Mesodermal cell (in vitro differentiated cells): Measurements from ENCODE around the gene GAA.

ENCODE experiments used
- H3K27ac ChIP-seq: 2 replicates; pipeline ENCODE4 v1.7.0; 2013; ENCODE audit warnings: mild to moderate bottlenecking, low read depth, low read length, moderate library complexity; ENCODE audit not compliant: severe bottlenecking
- H3K36me3 ChIP-seq: 2 replicates; pipeline ENCODE4 v1.7.1; 2013; ENCODE audit warnings: mild to moderate bottlenecking, low read length, moderate library complexity; ENCODE audit not compliant: control insufficient read depth, insufficient read depth
- H3K4me1 ChIP-seq: one replicate; pipeline ENCODE4 v1.7.1; 2013; ENCODE audit warnings: mild to moderate bottlenecking, low read length; ENCODE audit not compliant: insufficient read depth, control insufficient read depth, poor library complexity, severe bottlenecking
- H3K4me3 ChIP-seq: 2 replicates; pipeline ENCODE4 v1.7.0; 2013; ENCODE audit warnings: low read length, control low read depth, mild to moderate bottlenecking; ENCODE audit not compliant: insufficient read depth, poor library complexity, severe bottlenecking; ENCODE audit errors: extremely low read depth
- H3K9me3 ChIP-seq: 2 replicates; pipeline ENCODE4 v1.7.1; 2013; ENCODE audit warnings: mild to moderate bottlenecking, low read length, moderate library complexity; ENCODE audit not compliant: control insufficient read depth
- WGBS, 2 experiments: methylation state at CpG; one replicate each; pipeline ENCODE4 v1.1.5; 2013; ENCODE audit warnings: missing lambda C conversion rate in 2 of 2; ENCODE audit not compliant: insufficient coverage in 2 of 2; 5-methylcytosine and 5-hydroxymethylcytosine counted together

GAA gene

DNA sequence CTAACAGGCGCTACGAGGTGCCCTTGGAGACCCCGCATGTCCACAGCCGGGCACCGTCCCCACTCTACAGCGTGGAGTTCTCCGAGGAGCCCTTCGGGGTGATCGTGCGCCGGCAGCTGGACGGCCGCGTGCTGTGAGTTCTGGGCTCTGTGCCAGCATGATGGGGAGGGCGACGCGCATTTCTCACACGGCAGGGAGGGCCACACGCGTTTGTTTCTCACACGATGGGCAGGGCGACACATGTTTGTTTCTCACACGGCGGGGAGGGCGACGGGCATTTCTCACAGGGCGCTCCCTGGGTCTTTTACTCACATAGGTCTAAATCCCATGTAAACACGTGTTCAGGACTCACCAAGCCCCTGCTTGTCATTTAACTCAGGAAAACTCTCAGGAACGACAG lies 4.4 kb downstream of the GAA start:
- H3K9me3 ChIP-seq = no peaks in the 10 kb centered on the region
- no peak overlapping the region for H3K27ac ChIP-seq
- H3K4me3 ChIP-seq = no peak overlapping the region
- WGBS, 2 experiments = 91 to 92% methylated on average over 29 of the region's 29 CpGs
- H3K36me3 ChIP-seq = no peaks in the 10 kb centered on the region
- H3K4me1 ChIP-seq = peaks cover 14% of the 10 kb centered on the region

DNA sequence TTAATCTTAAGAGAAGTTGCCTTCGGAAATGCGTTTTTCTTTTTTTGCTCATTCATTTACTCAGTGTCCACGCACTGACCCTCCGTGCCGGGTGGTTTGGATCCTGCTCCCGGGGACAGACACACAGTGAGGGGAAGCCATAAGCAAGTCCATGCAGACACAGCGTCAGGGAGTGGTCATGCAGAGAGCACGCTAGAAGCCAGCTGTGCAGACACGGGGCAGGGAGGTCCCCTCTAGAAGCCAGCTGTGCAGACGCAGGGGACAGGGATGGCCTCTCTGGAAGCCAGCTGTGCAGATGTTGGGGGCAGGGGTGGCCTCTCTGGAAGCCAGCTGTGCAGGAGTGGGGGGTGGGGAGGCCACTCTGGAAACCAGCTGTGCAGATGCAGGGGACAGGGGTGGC lies 4.8 kb downstream of the GAA start:
- Histone ChIP-seq H3K4me1 (peaks cover 14% of the 10 kb centered on the region), H3K4me3 (no peak overlapping the region), H3K36me3 (no peaks in the 10 kb centered on the region), H3K9me3 (no peaks in the 10 kb centered on the region), H3K27ac (no peak overlapping the region)
- 86 to 87% methylated on average over 9 to 10 of the region's 10 CpGs for WGBS, 2 experiments

DNA sequence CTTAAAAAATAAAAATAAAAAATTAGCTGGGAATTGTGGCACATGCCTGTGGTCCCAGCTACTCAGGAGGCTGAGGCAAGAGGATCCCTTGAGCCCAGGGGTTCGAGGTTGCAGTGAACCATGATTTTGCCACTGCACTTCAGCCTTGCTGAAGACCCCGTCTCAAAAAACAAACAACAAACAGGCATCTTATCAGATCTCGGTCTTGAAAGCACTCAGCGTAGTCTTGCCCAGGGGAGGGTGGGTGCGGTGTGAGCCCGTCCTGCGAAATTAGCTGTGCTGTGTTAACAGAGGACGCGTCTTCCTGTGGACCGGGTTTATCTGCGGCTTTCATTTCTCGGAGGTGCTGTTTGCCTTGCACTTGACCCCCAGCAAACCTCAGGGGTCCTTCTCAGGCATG lies 5.4 kb downstream of the GAA start:
- 87 to 98% methylated on average over 8 to 11 of the region's 12 CpGs for WGBS, 2 experiments
- H3K4me3 ChIP-seq = no peak overlapping the region
- H3K9me3 ChIP-seq = no peaks in the 10 kb centered on the region

DNA sequence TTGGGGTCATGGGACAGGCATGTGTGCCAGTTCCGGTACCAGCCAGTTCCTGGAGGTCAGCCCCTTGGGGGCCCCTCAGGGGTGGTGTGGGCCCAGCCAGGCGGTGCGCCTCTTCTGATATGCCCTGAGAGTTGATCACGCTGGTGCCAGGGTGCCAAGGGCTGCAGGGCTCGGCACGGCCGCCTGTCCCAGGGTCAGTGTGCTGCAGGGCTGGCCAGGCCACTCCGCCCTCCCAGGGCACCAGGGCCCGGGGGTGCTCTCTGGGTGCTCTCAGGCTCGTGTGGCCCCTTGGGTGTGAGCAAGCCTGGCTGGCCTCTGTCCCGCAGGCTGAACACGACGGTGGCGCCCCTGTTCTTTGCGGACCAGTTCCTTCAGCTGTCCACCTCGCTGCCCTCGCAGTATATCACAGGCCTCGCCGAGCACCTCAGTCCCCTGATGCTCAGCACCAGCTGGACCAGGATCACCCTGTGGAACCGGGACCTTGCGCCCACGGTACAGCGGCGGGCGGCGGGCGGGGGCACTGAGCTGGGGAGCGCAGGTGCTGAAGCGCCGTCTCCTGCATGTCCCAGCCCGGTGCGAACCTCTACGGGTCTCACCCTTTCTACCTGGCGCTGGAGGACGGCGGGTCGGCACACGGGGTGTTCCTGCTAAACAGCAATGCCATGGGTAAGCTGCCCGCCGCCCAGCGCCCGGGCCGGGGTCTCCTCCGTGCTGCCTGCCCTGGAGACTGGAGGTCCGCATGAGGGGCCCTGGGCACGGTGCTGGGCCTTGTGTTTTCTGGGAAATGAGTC lies 6.0 kb downstream of the GAA start:
- peaks cover 10% of the 10 kb centered on the region for H3K4me1 ChIP-seq
- WGBS, 2 experiments = 90 to 93% methylated on average over 41 to 46 of the region's 46 CpGs

More for the DNA sequence above, 5.4 kb downstream of the GAA start:
- Histone ChIP-seq H3K36me3 (no peaks in the 10 kb centered on the region), H3K27ac (no peak overlapping the region), H3K4me1 (peaks cover 14% of the 10 kb centered on the region)

DNA sequence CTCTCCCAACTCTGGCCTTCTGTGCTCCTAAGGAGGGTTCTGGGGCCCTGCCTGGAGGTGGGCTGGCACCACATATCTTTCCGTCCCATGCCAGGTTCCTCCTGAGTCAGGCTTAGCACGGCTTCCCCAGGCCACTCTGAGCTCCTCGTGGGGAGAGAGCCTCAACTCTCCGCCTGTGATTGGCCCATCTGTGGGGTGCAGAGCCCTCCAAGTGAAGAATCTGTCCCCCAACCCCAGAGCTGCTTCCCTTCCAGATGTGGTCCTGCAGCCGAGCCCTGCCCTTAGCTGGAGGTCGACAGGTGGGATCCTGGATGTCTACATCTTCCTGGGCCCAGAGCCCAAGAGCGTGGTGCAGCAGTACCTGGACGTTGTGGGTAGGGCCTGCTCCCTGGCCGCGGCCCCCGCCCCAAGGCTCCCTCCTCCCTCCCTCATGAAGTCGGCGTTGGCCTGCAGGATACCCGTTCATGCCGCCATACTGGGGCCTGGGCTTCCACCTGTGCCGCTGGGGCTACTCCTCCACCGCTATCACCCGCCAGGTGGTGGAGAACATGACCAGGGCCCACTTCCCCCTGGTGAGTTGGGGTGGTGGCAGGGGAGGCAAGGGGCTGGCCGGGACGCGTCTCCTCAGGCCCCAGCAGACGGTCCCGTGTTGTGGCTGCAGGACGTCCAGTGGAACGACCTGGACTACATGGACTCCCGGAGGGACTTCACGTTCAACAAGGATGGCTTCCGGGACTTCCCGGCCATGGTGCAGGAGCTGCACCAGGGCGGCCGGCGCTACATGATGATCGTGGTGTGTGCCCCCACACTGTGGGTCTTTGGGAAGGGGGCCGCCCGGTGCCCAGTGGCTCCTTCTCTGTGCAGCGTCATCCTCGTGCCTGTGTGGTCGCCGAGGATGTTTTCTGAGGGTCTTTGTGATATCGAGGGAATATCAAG lies 6.9 kb downstream of the GAA start:
- no peaks in the 10 kb centered on the region for H3K9me3 ChIP-seq
- H3K4me3 ChIP-seq = no peak overlapping the region
- no peak overlapping the region for H3K27ac ChIP-seq

More for the DNA sequence above, 6.0 kb downstream of the GAA start:
- Histone ChIP-seq H3K27ac (no peak overlapping the region), H3K9me3 (no peaks in the 10 kb centered on the region), H3K36me3 (no peaks in the 10 kb centered on the region), H3K4me3 (no peak overlapping the region)

DNA sequence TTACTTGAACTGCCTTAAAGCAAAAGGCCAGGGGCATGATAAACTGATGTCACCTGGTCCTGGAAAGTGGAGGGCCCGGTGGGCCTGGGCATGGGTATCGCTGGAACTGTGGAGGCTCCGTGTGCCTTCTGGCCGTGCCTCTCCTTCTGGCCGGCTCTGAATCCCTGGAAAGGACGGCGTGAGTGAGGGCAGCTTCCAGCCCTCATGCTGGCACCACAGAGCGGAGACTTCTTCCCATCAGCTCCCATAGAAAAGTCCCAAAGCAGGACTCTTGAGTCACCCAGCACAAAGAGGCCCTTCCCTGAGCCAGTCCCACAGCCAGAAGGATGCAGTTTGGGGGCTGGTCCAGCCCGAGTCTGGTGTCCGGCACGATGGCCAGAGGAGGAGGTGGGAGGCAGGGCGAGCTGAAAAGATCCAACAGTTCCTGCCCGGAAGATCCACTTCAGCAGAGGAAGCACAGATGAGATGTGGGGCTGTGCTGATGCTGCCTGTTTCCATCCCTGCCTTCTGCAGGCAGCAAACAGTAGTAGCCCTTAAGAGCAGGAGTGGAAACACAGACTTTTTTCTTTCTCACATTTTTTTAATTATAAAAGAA lies 7.8 kb downstream of the GAA start:
- no peak overlapping the region for H3K4me3 ChIP-seq
- peaks cover 4% of the 10 kb centered on the region for H3K4me1 ChIP-seq
- no peaks in the 10 kb centered on the region for H3K9me3 ChIP-seq
- 93 to 97% methylated on average over 13 of the region's 13 CpGs for WGBS, 2 experiments
- no peak overlapping the region for H3K27ac ChIP-seq
- H3K36me3 ChIP-seq = peaks cover 3% of the 10 kb centered on the region

More for the DNA sequence above, 6.9 kb downstream of the GAA start:
- Histone ChIP-seq H3K36me3 (peaks cover 3% of the 10 kb centered on the region), H3K4me1 (peaks cover 9% of the 10 kb centered on the region)
- WGBS, 2 experiments = 91 to 93% methylated on average over 30 to 35 of the region's 40 CpGs

DNA sequence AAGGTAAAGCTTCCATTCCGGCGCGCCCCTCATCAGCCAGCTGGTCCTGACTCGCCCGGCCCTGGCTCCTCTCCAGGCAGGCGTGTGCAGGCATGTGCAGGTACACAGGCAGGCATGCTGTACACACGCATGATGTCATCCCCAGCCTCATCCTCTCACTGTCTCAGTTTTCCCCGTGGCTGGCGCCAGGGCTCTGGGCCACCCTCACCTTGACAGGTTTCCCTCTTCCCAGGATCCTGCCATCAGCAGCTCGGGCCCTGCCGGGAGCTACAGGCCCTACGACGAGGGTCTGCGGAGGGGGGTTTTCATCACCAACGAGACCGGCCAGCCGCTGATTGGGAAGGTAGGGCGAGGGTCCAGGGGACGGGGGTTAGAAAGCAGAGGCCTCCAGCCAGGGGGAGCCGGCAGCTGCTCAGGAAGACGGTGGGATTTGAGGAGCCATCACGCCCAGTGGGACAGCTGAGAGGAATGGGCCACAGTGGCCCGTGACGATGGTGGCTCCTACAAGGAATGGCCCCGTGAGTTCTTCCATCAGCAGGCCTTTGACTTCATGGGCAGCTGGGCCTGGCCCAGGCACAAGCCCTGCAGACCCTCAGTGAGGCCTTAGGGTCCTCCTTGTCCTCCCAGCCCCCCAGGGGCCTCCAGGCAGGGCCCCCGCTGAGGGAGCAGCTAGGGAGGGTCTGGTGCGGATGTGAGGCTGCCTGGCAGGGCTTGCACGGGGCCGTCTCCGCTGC lies 8.5 kb downstream of the GAA start:
- Histone ChIP-seq H3K4me1 (no peaks in the 10 kb centered on the region), H3K9me3 (peaks cover 3% of the 10 kb centered on the region), H3K27ac (no peak overlapping the region), H3K4me3 (no peak overlapping the region), H3K36me3 (peaks cover 3% of the 10 kb centered on the region)
- WGBS, 2 experiments = 95 to 97% methylated on average over 24 of the region's 30 CpGs

DNA sequence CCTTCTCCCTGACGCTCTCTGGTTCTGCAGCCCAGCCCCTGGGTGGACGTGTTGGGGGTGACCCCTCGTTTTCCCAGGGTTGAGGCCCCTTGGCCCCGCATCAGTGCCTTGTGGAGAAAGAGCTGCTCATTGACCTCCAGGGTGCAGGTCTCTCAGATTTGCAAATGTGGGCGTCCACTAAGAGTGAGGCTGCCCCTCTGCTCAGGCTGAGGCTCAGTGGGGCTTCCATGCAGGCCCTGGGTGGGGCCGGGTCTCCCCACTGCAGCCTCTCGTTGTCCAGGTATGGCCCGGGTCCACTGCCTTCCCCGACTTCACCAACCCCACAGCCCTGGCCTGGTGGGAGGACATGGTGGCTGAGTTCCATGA lies 9.0 kb downstream of the GAA start:
- Histone ChIP-seq H3K4me1 (no peaks in the 10 kb centered on the region), H3K36me3 (peaks cover 3% of the 10 kb centered on the region), H3K4me3 (no peak overlapping the region), H3K27ac (no peak overlapping the region), H3K9me3 (peaks cover 9% of the 10 kb centered on the region)
- WGBS, 2 experiments = 76 to 81% methylated on average over 6 to 9 of the region's 9 CpGs

DNA sequence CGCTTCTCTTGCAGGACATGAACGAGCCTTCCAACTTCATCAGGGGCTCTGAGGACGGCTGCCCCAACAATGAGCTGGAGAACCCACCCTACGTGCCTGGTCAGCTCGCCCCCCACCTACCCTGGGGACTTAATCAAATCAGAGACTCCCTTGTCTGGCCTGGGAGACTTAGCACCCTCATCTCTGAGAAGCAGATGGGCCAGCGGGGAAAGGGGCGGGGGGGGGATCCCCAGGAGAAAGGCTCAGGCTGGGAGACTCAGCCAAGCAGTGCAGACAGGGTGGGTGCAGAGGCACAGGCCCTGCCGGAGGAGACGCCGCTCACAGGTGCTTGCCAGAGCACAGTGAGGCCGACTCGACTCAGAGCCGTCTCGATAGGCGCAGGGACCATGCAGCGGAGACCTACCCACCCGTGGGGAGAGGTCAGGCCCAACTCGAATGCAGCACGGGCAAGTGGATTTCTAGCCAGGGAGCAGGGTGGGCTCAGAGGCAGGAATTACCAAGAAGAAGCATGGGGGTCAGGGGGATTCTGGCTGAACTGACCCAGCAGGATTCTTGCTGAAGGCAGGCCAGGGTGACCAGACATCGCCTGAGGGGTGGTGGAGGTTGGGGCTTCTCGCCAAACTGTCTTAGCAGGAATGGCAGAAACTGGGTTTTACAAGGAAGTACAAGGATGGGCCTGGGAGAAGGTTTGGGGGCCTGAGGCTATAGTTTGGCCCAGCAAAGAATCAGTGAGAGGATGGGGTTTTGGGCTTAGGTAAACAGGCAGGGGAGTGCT lies 9.7 kb downstream of the GAA start:
- Histone ChIP-seq H3K4me1 (no peaks in the 10 kb centered on the region), H3K9me3 (peaks cover 9% of the 10 kb centered on the region), H3K36me3 (peaks cover 3% of the 10 kb centered on the region), H3K27ac (no peak overlapping the region), H3K4me3 (no peak overlapping the region)
- WGBS, 2 experiments = 95 to 98% methylated on average over 8 to 20 of the region's 21 CpGs
